Ascending aorta (tissue), 2 donors: ENCODE results near the gene GRIA1. TPM values are rescaled to one million over a fixed set of nuclear protein-coding genes. Genes with fewer than 3 reads are reported as not detected.

Experiments
- DNase-seq, 2 donors: peaks; one replicate each; pipeline ENCODE4 v3.0.0-alpha.2; 2019; ENCODE audit warnings: low spot score in 2 of 2
- H3K27ac ChIP-seq, 2 donors: fragments of 200-600 bp; sonication (generic); one replicate each; pipeline ENCODE4 v1.5.1; 2016 to 2017; ENCODE audit warnings: mild to moderate bottlenecking in 1 of 2
- H3K27me3 ChIP-seq: fragments of 200-600 bp; sonication (generic); one replicate; pipeline ENCODE4 v1.5.1; 2017
- H3K36me3 ChIP-seq, 2 donors: fragments of 200-600 bp; sonication (generic); one replicate each; pipeline ENCODE4 v1.5.1; 2016
- H3K4me1 ChIP-seq, 2 donors: fragments of 200-600 bp; sonication (generic); one replicate each; pipeline ENCODE4 v1.5.1; 2016 to 2017; ENCODE audit warnings: mild to moderate bottlenecking in 1 of 2
- H3K4me3 ChIP-seq, 2 donors: fragments of 200-600 bp; sonication (generic); one replicate each; pipeline ENCODE4 v1.5.1; 2016 to 2017; ENCODE audit warnings: mild to moderate bottlenecking in 1 of 2
- H3K9me3 ChIP-seq, 2 donors: fragments of 200-600 bp; sonication (generic); one replicate each; pipeline ENCODE4 v1.5.1; 2016
- CTCF ChIP-seq, 3 experiments: fragments of 200-600 bp in 2 of 3; fragments of 450-650 bp in 1 of 3; sonication (generic) in 2 of 3; IDR thresholded peaks; one replicate each; pipeline ENCODE4 v1.5.1; 2016 to 2019; ENCODE audit warnings: antibody characterized with exemption in 3 of 3, mild to moderate bottlenecking in 1 of 3, moderate library complexity in 1 of 3
- intact Hi-C: fragments of 100-400 bp; cut with DNase I; formaldehyde crosslinking; loops from one replicate; pipeline ENCODE4 v1.15.1; 2023
- total RNA-seq: library from RNA; depleted of rRNA; stranded (reverse); fragments of >200 nt; gene quantifications from one replicate; pipeline ENCODE4 v1.1.0, GENCODE V29; 2016

The GRIA1 gene
- total RNA-seq, 1 donor from 2014 or later: 7.0 TPM

GRCh38 chr5:153636670-153637451 lies 146.4 kb downstream of the GRIA1 start:
- H3K9me3 ChIP-seq: no peaks in the 10 kb centered on the region
- no peak overlapping the region for H3K27ac ChIP-seq
- no peak overlapping the region for H3K4me3 ChIP-seq
- H3K4me1 ChIP-seq: peaks cover 0 to 8% of the 10 kb centered on the region in 2 donors
- intact Hi-C loops: no loop called here
- no peaks in the 10 kb centered on the region for H3K27me3 ChIP-seq
- no peak for TF ChIP-seq CTCF (IDR thresholded peaks at IDR 0.05)
- no peaks in the 10 kb centered on the region for H3K36me3 ChIP-seq
- DNase-seq: no peak

GRCh38 chr5:153640293-153640692 lies 149.8 kb downstream of the GRIA1 start:
- Histone ChIP-seq H3K9me3 (no peaks in the 10 kb centered on the region), H3K36me3 (no peaks in the 10 kb centered on the region), H3K4me1 (peaks cover 0 to 8% of the 10 kb centered on the region in 2 donors), H3K27ac (no peak overlapping the region), H3K27me3 (no peaks in the 10 kb centered on the region), H3K4me3 (no peak overlapping the region)
- DNase-seq: no peak
- TF ChIP-seq CTCF (IDR thresholded peaks at IDR 0.05): no peak
- intact Hi-C loops: no loop called here

GRCh38 chr5:153641183-153641688 lies 150.8 kb downstream of the GRIA1 start:
- Histone ChIP-seq H3K9me3 (no peaks in the 10 kb centered on the region), H3K4me1 (peaks cover 0 to 8% of the 10 kb centered on the region in 2 donors), H3K27me3 (no peaks in the 10 kb centered on the region), H3K36me3 (no peaks in the 10 kb centered on the region), H3K4me3 (no peak overlapping the region), H3K27ac (no peak overlapping the region)
- no peak for TF ChIP-seq CTCF (IDR thresholded peaks at IDR 0.05)
- intact Hi-C loops: no loop called here
- no peak for DNase-seq

GRCh38 chr5:153654504-153655200 lies 164.2 kb downstream of the GRIA1 start:
- Histone ChIP-seq H3K36me3 (no peaks in the 10 kb centered on the region), H3K4me1 (no peaks in the 10 kb centered on the region), H3K27me3 (no peaks in the 10 kb centered on the region), H3K27ac (no peak overlapping the region), H3K4me3 (no peak overlapping the region), H3K9me3 (no peaks in the 10 kb centered on the region)
- TF ChIP-seq CTCF (IDR thresholded peaks at IDR 0.05): no peak
- DNase-seq: no peak
- intact Hi-C loops: no loop called here

GRCh38 chr5:153655201-153655510 lies 164.7 kb downstream of the GRIA1 start:
- no peak for TF ChIP-seq CTCF (IDR thresholded peaks at IDR 0.05)
- no peak overlapping the region for H3K4me3 ChIP-seq
- intact Hi-C loops: no loop called here
- H3K36me3 ChIP-seq: no peaks in the 10 kb centered on the region
- no peak for DNase-seq
- no peak overlapping the region for H3K27ac ChIP-seq
- no peaks in the 10 kb centered on the region for H3K9me3 ChIP-seq
- no peaks in the 10 kb centered on the region for H3K4me1 ChIP-seq
- no peaks in the 10 kb centered on the region for H3K27me3 ChIP-seq
